NCI-H1694 (cell line): Measurements from ENCODE around the gene TNS3.
"Not testable (repeated sequence)": the region's sequence is repeated elsewhere in the genome, so short reads cannot be mapped to it uniquely, and the experiment has no call there.

Experiments
- DNase-seq: peaks from one replicate; lab custom pipeline; 2025; lab: John Stamatoyannopoulos, UW

The TNS3 gene

GRCh38 chr7:47452295-47452694 lies 129.6 kb downstream of the TNS3 start:
- DNase-seq = no peak

GRCh38 chr7:47451851-47452205 lies 130.1 kb downstream of the TNS3 start:
- DNase-seq = no peak

GRCh38 chr7:47449810-47450590 lies 131.9 kb downstream of the TNS3 start:
- DNase-seq = no peak

- no peak for DNase-seq
Observed at GRCh38 chr7:47448971-47449370, 132.9 kb downstream of the TNS3 start.

- no peak for DNase-seq
Observed at GRCh38 chr7:47447621-47448349, 134.1 kb downstream of the TNS3 start.

- no peak for DNase-seq
Observed at GRCh38 chr7:47446871-47447466, 134.9 kb downstream of the TNS3 start.

GRCh38 chr7:47444376-47445098 lies 137.4 kb downstream of the TNS3 start:
- DNase-seq = no peak

GRCh38 chr7:47443049-47443448 lies 138.9 kb downstream of the TNS3 start:
- DNase-seq = no peak

GRCh38 chr7:47442605-47442865 lies 139.4 kb downstream of the TNS3 start:
- no peak for DNase-seq

GRCh38 chr7:47441796-47442604 lies 139.9 kb downstream of the TNS3 start:
- no peak for DNase-seq

- DNase-seq = not testable (repeated sequence)
Observed at GRCh38 chr7:47441048-47441447, 140.9 kb downstream of the TNS3 start.

- no peak for DNase-seq
Observed at GRCh38 chr7:47440320-47440719, 141.6 kb downstream of the TNS3 start.

- DNase-seq = no peak
Observed at GRCh38 chr7:47439181-47439667, 142.7 kb downstream of the TNS3 start.

- no peak for DNase-seq
Observed at GRCh38 chr7:47438411-47439029, 143.4 kb downstream of the TNS3 start.

GRCh38 chr7:47435889-47436312 lies 146.0 kb downstream of the TNS3 start:
- DNase-seq = peak; percentile 30

- DNase-seq = no peak
Observed at GRCh38 chr7:47433564-47433895, 148.4 kb downstream of the TNS3 start.

GRCh38 chr7:47432671-47433563 lies 149.0 kb downstream of the TNS3 start:
- DNase-seq = no peak

GRCh38 chr7:47430422-47430821 lies 151.5 kb downstream of the TNS3 start:
- no peak for DNase-seq

- DNase-seq = no peak
Observed at GRCh38 chr7:47428768-47429472, 153.0 kb downstream of the TNS3 start.
